Measurements from ENCODE around the gene PLG.
"Not testable (repeated sequence)": the region's sequence is repeated elsewhere in the genome, so short reads cannot be mapped to it uniquely, and the experiment has no call there.

PLG gene

GRCh38 chr6:160704688-160705087, 2.6 kb downstream of the PLG start:
- DNase-seq (ENCODE audit: low read depth), result not testable (repeated sequence)

DNA sequence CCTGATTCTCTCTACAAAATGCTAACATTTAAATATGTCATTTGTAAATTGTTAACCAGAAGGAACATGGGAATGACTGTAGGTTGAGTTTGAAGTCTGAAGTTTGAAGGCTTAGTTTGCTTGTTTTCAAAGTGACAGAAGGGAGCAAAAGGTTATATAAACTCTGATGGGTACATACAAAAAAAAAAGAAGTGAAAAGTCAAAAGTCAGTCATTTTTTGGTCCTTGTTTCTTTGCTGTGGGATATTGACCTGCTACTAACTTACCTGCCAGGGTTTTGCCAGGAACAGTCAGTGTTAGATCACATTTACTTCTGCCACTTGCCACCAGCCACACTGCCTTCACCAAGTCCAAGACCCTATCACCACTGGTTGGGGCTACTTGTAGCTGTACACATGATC, 6.9 kb downstream of the PLG start:
- not testable (repeated sequence) for DNase-seq (ENCODE audit: low read depth)

GRCh38 chr6:160714731-160715316, 12.8 kb downstream of the PLG start:
- DNase-seq (ENCODE audit: low read depth), result no peak

GRCh38 chr6:160730911-160731310, 28.9 kb downstream of the PLG start:
- DNase-seq (ENCODE audit: low read depth), result no peak

- peak; percentile 19 for DNase-seq (ENCODE audit: low read depth)
Observed at GRCh38 chr6:160733050-160733646, 31.1 kb downstream of the PLG start.

- no peak for DNase-seq (ENCODE audit: low read depth)
Observed at GRCh38 chr6:160734627-160735026, 32.6 kb downstream of the PLG start.

DNA sequence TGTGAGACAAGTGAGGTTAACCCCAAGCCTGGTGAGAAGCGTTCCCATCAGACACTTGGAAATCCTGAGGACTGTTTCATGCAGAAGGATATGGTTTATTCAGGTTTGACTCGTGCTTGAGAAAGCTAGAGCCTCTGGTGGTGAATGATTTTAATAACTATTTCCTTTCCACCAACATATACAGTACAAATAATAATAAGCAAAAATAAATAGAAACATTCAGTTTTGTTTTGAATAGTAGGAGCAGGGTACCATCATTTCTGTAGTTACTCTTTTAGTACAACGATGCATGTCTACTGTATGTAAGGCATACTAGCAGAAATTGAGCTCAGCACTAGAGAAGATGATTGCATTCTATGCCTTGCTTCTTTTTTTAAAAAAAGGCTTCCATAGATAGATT, 33.5 kb downstream of the PLG start:
- no peak for DNase-seq (ENCODE audit: low read depth)

- no peak for DNase-seq (ENCODE audit: low read depth)
Observed at GRCh38 chr6:160737934-160738333, 35.9 kb downstream of the PLG start.

DNA sequence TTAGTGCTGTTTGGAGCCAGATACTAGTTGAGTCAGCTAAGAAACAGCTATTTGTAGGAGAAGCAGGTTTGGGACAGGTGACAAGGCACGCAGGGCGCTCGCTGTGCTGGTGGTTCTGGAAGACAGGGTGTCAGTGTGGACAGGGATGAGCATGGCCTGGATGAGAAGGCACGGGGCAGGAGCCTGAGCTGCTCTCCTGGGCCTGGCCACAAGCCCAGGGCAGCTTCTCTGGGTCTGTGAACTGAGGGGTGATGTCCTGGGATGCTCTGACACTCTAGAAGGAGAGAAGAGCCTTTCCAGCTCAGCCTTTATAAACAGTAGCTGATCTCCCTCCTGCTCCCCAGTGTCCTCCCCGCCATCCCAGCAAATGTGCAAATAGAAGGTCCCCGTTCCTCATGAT, 37.9 kb downstream of the PLG start:
- no peak for DNase-seq (ENCODE audit: low read depth)

DNA sequence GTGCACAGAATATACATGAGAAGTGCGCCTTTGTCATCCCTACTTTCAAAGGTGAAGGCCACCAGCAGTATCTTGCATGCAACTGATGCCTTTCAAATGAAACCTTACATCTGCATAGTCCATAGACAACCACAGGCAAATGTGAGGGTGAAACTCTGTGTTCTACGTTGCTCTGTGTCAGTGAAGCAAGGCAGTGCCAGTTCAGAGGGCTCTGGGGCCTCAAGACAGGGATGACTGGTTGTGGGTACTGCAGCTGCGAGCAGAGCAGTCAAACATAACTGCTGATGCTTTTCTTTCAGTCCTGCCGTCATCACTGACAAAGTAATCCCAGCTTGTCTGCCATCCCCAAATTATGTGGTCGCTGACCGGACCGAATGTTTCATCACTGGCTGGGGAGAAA, 39.0 kb downstream of the PLG start:
- not testable (repeated sequence) for DNase-seq (ENCODE audit: low read depth)

- DNase-seq (ENCODE audit: low read depth), result no peak
Observed at GRCh38 chr6:160742090-160742489, 40.0 kb downstream of the PLG start.

- no peak for DNase-seq (ENCODE audit: low read depth)
Observed at GRCh38 chr6:160750276-160750689, 48.2 kb downstream of the PLG start.

- not testable (repeated sequence) for DNase-seq (ENCODE audit: low read depth)
Observed at GRCh38 chr6:160753211-160753610, 51.2 kb downstream of the PLG start.

DNA sequence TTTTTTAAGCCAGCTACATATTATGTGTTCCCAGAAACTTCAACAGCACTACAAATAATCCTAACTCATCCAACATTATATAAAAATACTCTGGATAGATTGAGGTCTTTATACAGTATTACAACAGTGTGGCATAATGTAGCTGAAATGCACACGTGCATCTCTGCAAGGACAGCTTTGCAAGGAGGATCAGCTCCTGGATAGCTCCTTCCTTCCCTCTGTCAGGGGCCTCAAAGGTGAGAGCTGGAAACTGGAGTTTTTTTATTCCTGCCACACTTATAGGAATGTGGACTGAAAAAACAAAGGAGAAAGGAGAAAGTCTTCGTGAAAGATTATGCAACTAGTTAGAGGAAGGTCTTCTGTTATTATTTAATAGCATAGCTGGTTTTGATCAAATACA, 53.1 kb downstream of the PLG start:
- DNase-seq (ENCODE audit: low read depth), result no peak

DNA sequence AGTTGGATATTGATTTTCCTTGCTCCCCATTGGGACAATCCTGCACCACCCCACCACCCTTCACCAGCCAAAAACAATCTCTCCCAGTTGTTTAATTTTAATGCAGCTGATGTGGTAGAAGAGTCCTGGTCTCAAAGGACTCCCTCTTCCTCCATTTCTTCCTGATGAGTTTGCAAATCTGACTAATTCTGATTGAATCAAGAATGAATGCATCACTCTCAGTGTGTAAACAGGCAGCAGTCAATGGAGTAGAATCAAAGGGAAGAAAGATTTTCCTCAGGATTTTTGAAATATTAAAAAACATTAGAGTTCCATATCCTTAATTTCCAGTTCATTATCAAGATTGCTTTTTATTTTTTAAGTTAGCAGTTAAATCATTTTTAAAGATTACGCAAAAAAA, 54.0 kb downstream of the PLG start:
- DNase-seq (ENCODE audit: low read depth), result no peak

DNA sequence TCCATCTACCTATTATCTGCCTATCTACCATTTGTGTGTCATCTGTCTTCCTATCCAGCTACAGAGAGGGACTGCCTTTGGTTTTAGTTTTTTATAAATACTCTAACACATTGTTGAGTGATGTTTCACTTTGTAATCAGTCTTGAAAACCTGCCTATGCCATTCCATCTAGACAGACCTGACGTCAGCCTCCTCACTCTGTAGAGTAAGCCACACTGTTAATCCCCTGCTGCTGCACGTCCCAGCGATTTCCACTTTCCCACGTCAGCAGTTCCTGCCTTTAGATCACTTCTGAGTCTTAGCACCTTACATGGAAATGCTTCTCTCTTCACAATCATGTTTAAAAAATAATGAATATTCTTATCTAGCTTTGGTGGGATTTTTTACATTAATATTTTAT, 54.8 kb downstream of the PLG start:
- no peak for DNase-seq (ENCODE audit: low read depth)

DNA sequence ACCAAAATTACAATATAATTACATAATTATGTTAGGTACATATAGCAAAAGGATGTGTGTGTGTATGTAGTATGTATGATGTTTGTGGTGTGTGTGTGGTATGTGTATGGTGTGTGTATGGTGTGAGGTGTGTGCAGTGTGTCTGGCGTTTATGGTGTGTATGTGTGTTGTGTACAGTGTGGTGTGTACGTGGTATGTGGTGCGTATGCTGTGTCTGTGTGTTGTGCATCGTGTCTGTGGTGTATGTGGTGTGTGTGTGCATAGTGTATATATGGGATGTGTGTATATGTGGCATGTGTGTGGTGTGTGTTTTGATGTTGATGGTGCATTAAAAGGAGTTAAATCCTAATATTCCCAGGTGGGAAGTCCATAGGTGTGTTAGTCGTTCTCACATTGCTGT, 62.8 kb downstream of the PLG start:
- no peak for DNase-seq (ENCODE audit: low read depth)

GRCh38 chr6:160765412-160765811, 63.4 kb downstream of the PLG start:
- DNase-seq (ENCODE audit: low read depth), result no peak

GRCh38 chr6:160766657-160766988, 64.6 kb downstream of the PLG start:
- DNase-seq (ENCODE audit: low read depth), result no peak

DNA sequence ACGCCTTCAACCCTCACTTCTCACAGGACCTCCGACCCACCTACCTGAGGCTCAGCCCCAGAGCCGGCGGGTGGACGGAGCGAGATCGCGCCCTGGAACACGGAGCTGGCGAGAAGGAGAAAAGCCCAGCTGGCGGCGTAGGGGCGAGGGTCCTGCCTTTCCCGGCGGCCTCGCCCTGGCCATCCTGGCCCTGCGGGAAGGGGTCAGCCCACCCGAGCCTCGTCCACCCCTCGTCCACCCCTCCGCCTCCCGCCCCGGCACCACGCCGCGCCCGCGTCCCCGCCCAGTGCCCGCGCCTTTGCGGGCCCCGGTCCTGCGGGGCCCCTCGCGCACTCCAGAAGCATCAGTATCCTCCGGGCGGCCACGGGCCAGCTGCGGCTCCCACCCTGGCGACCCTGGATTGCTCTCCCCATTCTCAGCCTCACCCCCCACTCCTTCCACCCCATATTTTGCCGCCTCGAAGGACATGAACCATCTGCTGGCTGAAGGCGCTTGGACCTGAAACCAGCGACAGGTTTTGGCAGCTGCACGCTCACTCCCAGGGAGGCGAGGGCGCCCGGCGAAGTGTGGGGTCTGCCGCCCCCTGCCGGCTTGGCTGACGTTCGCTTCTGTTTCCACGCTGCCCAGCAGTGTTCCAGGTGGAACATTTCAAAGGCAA, 65.1 kb downstream of the PLG start:
- no peak for DNase-seq (ENCODE audit: low read depth)

DNA sequence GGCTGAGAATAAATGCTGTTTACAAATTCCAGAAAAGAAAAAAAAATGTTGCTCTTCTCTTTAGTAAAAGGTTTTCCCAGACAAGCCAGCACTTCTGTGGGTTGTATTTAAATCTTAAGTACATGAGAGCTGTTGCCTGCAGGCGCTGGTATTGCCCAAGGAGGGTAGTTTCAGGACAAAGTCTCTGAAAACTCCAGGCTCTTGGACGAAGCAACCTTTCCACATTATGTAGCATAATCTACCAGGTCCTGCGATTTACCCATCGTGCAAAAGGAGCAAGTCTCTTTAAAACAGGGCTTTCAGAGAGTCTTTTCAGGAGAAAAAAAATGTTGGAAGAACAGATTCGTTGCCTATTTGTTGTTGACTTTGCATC, 65.6 kb downstream of the PLG start:
- no peak for DNase-seq (ENCODE audit: low read depth)

- DNase-seq (ENCODE audit: low read depth), result no peak
Observed at GRCh38 chr6:160768101-160768500, 66.1 kb downstream of the PLG start.

- no peak for DNase-seq (ENCODE audit: low read depth)
Observed at GRCh38 chr6:160774399-160774798, 72.4 kb downstream of the PLG start.
